ENCODE measurements around the gene PNRC1.

GRCh38 chr6:89034586-89035251 lies 45.8 kb upstream of the PNRC1 start:
- TF ChIP-seq CTCF (IDR thresholded peaks at IDR 0.05) (peak in 1 of 3 donors; percentile 12), POLR2A (IDR thresholded peaks at IDR 0.05) (no peak), POLR2AphosphoS5 (IDR thresholded peaks at IDR 0.05) (peak in 2 of 3 donors; percentile 32 to 56)

All from breast epithelium (tissue), 3 donors.